HEK293 (cell line): ENCODE results near the gene CCDC38.

Experiments
- HOXC10 ChIP-seq: sonication (generic); formaldehyde crosslinking; IDR thresholded peaks from 2 replicates; pipeline ENCODE4 v1.8.1; 2023; ENCODE audit warnings: mild to moderate bottlenecking, missing genetic modification reagents
- SP7 ChIP-seq: fragments of 450-650 bp; formaldehyde crosslinking; IDR thresholded peaks from 2 replicates; pipeline ENCODE4 v1.5.1; 2016; ENCODE audit warnings: missing biosample characterization, missing genetic modification characterization
- YY2 ChIP-seq: fragments of 450-650 bp; formaldehyde crosslinking; IDR thresholded peaks from 2 replicates; pipeline ENCODE4 v1.5.1; 2016; ENCODE audit warnings: missing biosample characterization, missing genetic modification characterization
- ZFP3 ChIP-seq: fragments of 450-650 bp; formaldehyde crosslinking; IDR thresholded peaks from 2 replicates; pipeline ENCODE4 v1.5.1; 2016; ENCODE audit warnings: low read depth, missing biosample characterization, missing genetic modification characterization
- ZFP37 ChIP-seq: fragments of 450-650 bp; formaldehyde crosslinking; IDR thresholded peaks from 2 replicates; pipeline ENCODE4 v1.5.1; 2016; ENCODE audit warnings: missing biosample characterization, missing genetic modification characterization
- ZNF133 ChIP-seq: fragments of 450-650 bp; formaldehyde crosslinking; IDR thresholded peaks from 2 replicates; pipeline ENCODE4 v1.5.1; 2016; ENCODE audit warnings: missing biosample characterization, missing genetic modification characterization
- ZNF146 ChIP-seq: fragments of 450-650 bp; formaldehyde crosslinking; IDR thresholded peaks from 2 replicates; pipeline ENCODE4 v1.5.1; 2016; ENCODE audit warnings: missing biosample characterization, missing genetic modification characterization
- ZNF16 ChIP-seq: fragments of 450-650 bp; formaldehyde crosslinking; IDR thresholded peaks from 2 replicates; pipeline ENCODE4 v1.5.1; 2016; ENCODE audit warnings: low read depth, missing biosample characterization, missing genetic modification characterization
- ZNF169 ChIP-seq: fragments of 450-650 bp; formaldehyde crosslinking; IDR thresholded peaks from 2 replicates; pipeline ENCODE4 v1.5.1; 2016; ENCODE audit warnings: missing biosample characterization, missing genetic modification characterization
- ZNF248 ChIP-seq: fragments of 450-650 bp; formaldehyde crosslinking; IDR thresholded peaks from 2 replicates; pipeline ENCODE4 v1.5.1; 2017; ENCODE audit warnings: missing biosample characterization, missing genetic modification characterization
- ZNF426 ChIP-seq: fragments of 450-650 bp; formaldehyde crosslinking; IDR thresholded peaks from 2 replicates; pipeline ENCODE4 v1.5.1; 2017; ENCODE audit warnings: missing biosample characterization, missing genetic modification characterization, mild to moderate bottlenecking, inconsistent platforms, moderate library complexity
- ZNF473 ChIP-seq: fragments of 450-650 bp; formaldehyde crosslinking; IDR thresholded peaks from 2 replicates; pipeline ENCODE4 v1.5.1; 2017; ENCODE audit warnings: missing biosample characterization, missing genetic modification characterization
- ZNF48 ChIP-seq: fragments of 450-650 bp; formaldehyde crosslinking; IDR thresholded peaks from 2 replicates; pipeline ENCODE4 v1.5.1; 2016; ENCODE audit warnings: missing biosample characterization, missing genetic modification characterization
- ZNF514 ChIP-seq: fragments of 450-650 bp; formaldehyde crosslinking; IDR thresholded peaks from 2 replicates; pipeline ENCODE4 v1.5.1; 2016; ENCODE audit warnings: missing biosample characterization, missing genetic modification characterization
- ZNF529 ChIP-seq: fragments of 450-650 bp; formaldehyde crosslinking; IDR thresholded peaks from 2 replicates; pipeline ENCODE4 v1.5.1; 2017; ENCODE audit warnings: missing genetic modification characterization, missing biosample characterization; ENCODE audit not compliant: insufficient replicate concordance
- ZNF530 ChIP-seq: fragments of 450-650 bp; formaldehyde crosslinking; IDR thresholded peaks from 2 replicates; pipeline ENCODE4 v1.5.1; 2016; ENCODE audit warnings: low read depth, missing biosample characterization, missing genetic modification characterization
- ZNF610 ChIP-seq: fragments of 450-650 bp; formaldehyde crosslinking; IDR thresholded peaks from 2 replicates; pipeline ENCODE4 v1.5.1; 2016; ENCODE audit warnings: missing biosample characterization, missing genetic modification characterization, borderline replicate concordance
- ZNF707 ChIP-seq: fragments of 450-650 bp; formaldehyde crosslinking; IDR thresholded peaks from 2 replicates; pipeline ENCODE4 v1.5.1; 2016; ENCODE audit warnings: missing biosample characterization, missing genetic modification characterization
- ZSCAN16 ChIP-seq: fragments of 450-650 bp; formaldehyde crosslinking; IDR thresholded peaks from 2 replicates; pipeline ENCODE4 v1.5.1; 2016; ENCODE audit warnings: missing biosample characterization, missing genetic modification characterization
- ZSCAN30 ChIP-seq: fragments of 450-650 bp; IDR thresholded peaks from 2 replicates; pipeline ENCODE4 v1.5.1; 2018; ENCODE audit warnings: missing biosample characterization, mild to moderate bottlenecking, missing genetic modification characterization, moderate library complexity
- TF ChIP-seq, protein P1 (sequence below): fragments of 450-650 bp; formaldehyde crosslinking; IDR thresholded peaks from 2 replicates; pipeline ENCODE4 v1.5.1; 2017; ENCODE audit warnings: missing biosample characterization, missing genetic modification characterization
- TF ChIP-seq, protein P2 (sequence below): fragments of 450-650 bp; IDR thresholded peaks from 2 replicates; pipeline ENCODE4 v1.5.1; 2018; ENCODE audit warnings: missing biosample characterization, missing genetic modification characterization
- TF ChIP-seq, protein P3 (sequence below): fragments of 450-650 bp; formaldehyde crosslinking; IDR thresholded peaks from 2 replicates; pipeline ENCODE4 v1.5.1; 2016; ENCODE audit warnings: missing biosample characterization, missing genetic modification characterization
- TF ChIP-seq, protein P4 (sequence below): fragments of 450-650 bp; formaldehyde crosslinking; IDR thresholded peaks from 2 replicates; pipeline ENCODE4 v1.5.1; 2016; ENCODE audit warnings: missing biosample characterization, missing genetic modification characterization
- TF ChIP-seq, protein P5 (sequence below): fragments of 450-650 bp; formaldehyde crosslinking; IDR thresholded peaks from 2 replicates; pipeline ENCODE4 v1.5.1; 2016; ENCODE audit warnings: missing biosample characterization, missing genetic modification characterization
- TF ChIP-seq, protein P6 (sequence below): IDR thresholded peaks from 2 replicates; pipeline ENCODE4 v1.6.1; 2011; ENCODE audit warnings: mild to moderate bottlenecking, low read depth, low read length, borderline replicate concordance
- TF ChIP-seq, protein P7 (sequence below): fragments of 450-650 bp; formaldehyde crosslinking; IDR thresholded peaks from 2 replicates; pipeline ENCODE4 v1.5.0; 2017; ENCODE audit warnings: missing biosample characterization, missing genetic modification characterization, borderline replicate concordance

CCDC38 gene

DNA sequence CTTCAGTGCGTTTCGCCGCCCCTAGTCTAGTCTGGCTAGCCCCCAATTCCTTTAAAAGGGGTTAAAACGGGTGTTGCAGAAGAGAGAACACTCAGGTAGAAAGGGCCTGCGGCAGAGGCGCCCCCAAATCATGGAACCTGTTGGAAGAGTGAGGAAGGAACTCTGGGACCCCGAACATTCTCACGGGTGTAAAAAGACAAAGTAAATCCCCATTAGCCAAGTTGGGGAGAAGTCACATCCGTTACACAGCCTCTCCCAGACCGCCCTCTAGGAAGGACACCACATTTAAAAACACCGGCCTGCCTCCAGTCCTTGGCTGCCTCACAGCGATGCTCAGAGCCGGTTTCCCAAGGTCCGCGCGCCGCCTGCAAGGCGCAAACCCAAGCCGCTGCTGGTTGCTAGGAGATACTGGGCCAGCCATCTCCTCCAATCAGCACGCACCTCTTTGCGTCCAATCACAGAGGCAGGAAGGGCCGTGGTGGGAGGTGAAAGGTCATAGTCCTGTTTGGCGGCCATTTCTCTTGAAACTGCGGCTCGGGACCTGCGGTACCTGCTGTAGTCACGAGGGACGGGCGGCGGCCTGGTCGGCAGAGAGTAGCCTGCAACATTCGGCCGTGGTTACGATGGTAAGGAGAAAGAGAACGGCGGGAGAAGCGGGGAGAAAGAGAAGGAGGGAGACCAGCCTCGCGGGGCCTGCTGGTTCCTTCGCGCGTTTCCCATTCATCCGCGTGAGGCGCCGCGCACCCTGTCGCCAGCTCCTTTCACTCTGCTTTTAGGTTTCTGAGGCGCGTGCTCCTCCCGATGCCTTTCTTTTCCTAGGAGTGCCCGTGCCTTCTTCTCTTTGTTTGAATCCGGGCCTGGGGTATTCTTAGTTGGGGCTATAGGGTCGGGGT is 83.7 kb downstream of the CCDC38 start, which contains the start of gene SNRPF (continued):
- TF ChIP-seq ZNF48 (tag by site-specific recombination) (no peak), YY2 (tag by site-specific recombination) (peak; percentile 96), ZNF610 (tag by site-specific recombination) (0 out of 2 replicates have a peak, but pooled peaks have one; percentile 33), ZNF530 (tag by site-specific recombination) (no peak), ZNF16 (tag by site-specific recombination) (no peak), ZSCAN30 (tag by site-specific recombination) (peak; percentile 19; the same call in 1 of the 2 replicates), ZNF133 (tag by site-specific recombination) (no peak), SP7 (peak; percentile 79), ZNF426 (tag by site-specific recombination) (no peak), ZFP37 (tag by site-specific recombination) (peak; percentile 93), ZSCAN16 (tag by site-specific recombination) (no peak), ZNF146 (tag by site-specific recombination) (no peak), ZNF248 (tag by site-specific recombination) (no peak), HOXC10 (no peak), ZFP3 (tag by site-specific recombination) (no peak), ZNF529 (no peak), ZNF707 (tag by site-specific recombination) (no peak), ZNF473 (tag by site-specific recombination) (no peak), ZNF514 (no peak), ZNF169 (tag by site-specific recombination) (no peak)
- TF ChIP-seq, protein P1, sequence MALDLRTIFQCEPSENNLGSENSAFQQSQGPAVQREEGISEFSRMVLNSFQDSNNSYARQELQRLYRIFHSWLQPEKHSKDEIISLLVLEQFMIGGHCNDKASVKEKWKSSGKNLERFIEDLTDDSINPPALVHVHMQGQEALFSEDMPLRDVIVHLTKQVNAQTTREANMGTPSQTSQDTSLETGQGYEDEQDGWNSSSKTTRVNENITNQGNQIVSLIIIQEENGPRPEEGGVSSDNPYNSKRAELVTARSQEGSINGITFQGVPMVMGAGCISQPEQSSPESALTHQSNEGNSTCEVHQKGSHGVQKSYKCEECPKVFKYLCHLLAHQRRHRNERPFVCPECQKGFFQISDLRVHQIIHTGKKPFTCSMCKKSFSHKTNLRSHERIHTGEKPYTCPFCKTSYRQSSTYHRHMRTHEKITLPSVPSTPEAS: no peak
- TF ChIP-seq, protein P2, sequence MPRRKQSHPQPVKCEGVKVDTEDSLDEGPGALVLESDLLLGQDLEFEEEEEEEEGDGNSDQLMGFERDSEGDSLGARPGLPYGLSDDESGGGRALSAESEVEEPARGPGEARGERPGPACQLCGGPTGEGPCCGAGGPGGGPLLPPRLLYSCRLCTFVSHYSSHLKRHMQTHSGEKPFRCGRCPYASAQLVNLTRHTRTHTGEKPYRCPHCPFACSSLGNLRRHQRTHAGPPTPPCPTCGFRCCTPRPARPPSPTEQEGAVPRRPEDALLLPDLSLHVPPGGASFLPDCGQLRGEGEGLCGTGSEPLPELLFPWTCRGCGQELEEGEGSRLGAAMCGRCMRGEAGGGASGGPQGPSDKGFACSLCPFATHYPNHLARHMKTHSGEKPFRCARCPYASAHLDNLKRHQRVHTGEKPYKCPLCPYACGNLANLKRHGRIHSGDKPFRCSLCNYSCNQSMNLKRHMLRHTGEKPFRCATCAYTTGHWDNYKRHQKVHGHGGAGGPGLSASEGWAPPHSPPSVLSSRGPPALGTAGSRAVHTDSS: no peak
- TF ChIP-seq, protein P3, sequence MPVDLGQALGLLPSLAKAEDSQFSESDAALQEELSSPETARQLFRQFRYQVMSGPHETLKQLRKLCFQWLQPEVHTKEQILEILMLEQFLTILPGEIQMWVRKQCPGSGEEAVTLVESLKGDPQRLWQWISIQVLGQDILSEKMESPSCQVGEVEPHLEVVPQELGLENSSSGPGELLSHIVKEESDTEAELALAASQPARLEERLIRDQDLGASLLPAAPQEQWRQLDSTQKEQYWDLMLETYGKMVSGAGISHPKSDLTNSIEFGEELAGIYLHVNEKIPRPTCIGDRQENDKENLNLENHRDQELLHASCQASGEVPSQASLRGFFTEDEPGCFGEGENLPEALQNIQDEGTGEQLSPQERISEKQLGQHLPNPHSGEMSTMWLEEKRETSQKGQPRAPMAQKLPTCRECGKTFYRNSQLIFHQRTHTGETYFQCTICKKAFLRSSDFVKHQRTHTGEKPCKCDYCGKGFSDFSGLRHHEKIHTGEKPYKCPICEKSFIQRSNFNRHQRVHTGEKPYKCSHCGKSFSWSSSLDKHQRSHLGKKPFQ: no peak
- TF ChIP-seq, protein P4, sequence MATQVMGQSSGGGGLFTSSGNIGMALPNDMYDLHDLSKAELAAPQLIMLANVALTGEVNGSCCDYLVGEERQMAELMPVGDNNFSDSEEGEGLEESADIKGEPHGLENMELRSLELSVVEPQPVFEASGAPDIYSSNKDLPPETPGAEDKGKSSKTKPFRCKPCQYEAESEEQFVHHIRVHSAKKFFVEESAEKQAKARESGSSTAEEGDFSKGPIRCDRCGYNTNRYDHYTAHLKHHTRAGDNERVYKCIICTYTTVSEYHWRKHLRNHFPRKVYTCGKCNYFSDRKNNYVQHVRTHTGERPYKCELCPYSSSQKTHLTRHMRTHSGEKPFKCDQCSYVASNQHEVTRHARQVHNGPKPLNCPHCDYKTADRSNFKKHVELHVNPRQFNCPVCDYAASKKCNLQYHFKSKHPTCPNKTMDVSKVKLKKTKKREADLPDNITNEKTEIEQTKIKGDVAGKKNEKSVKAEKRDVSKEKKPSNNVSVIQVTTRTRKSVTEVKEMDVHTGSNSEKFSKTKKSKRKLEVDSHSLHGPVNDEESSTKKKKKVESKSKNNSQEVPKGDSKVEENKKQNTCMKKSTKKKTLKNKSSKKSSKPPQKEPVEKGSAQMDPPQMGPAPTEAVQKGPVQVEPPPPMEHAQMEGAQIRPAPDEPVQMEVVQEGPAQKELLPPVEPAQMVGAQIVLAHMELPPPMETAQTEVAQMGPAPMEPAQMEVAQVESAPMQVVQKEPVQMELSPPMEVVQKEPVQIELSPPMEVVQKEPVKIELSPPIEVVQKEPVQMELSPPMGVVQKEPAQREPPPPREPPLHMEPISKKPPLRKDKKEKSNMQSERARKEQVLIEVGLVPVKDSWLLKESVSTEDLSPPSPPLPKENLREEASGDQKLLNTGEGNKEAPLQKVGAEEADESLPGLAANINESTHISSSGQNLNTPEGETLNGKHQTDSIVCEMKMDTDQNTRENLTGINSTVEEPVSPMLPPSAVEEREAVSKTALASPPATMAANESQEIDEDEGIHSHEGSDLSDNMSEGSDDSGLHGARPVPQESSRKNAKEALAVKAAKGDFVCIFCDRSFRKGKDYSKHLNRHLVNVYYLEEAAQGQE (tag by site-specific recombination): no peak
- TF ChIP-seq, protein P5, sequence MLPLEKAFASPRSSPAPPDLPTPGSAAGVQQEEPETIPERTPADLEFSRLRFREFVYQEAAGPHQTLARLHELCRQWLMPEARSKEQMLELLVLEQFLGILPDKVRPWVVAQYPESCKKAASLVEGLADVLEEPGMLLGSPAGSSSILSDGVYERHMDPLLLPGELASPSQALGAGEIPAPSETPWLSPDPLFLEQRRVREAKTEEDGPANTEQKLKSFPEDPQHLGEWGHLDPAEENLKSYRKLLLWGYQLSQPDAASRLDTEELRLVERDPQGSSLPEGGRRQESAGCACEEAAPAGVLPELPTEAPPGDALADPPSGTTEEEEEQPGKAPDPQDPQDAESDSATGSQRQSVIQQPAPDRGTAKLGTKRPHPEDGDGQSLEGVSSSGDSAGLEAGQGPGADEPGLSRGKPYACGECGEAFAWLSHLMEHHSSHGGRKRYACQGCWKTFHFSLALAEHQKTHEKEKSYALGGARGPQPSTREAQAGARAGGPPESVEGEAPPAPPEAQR (tag by site-specific recombination): no peak
- TF ChIP-seq, protein P6, sequence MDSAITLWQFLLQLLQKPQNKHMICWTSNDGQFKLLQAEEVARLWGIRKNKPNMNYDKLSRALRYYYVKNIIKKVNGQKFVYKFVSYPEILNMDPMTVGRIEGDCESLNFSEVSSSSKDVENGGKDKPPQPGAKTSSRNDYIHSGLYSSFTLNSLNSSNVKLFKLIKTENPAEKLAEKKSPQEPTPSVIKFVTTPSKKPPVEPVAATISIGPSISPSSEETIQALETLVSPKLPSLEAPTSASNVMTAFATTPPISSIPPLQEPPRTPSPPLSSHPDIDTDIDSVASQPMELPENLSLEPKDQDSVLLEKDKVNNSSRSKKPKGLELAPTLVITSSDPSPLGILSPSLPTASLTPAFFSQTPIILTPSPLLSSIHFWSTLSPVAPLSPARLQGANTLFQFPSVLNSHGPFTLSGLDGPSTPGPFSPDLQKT: no peak
- TF ChIP-seq, protein P7, sequence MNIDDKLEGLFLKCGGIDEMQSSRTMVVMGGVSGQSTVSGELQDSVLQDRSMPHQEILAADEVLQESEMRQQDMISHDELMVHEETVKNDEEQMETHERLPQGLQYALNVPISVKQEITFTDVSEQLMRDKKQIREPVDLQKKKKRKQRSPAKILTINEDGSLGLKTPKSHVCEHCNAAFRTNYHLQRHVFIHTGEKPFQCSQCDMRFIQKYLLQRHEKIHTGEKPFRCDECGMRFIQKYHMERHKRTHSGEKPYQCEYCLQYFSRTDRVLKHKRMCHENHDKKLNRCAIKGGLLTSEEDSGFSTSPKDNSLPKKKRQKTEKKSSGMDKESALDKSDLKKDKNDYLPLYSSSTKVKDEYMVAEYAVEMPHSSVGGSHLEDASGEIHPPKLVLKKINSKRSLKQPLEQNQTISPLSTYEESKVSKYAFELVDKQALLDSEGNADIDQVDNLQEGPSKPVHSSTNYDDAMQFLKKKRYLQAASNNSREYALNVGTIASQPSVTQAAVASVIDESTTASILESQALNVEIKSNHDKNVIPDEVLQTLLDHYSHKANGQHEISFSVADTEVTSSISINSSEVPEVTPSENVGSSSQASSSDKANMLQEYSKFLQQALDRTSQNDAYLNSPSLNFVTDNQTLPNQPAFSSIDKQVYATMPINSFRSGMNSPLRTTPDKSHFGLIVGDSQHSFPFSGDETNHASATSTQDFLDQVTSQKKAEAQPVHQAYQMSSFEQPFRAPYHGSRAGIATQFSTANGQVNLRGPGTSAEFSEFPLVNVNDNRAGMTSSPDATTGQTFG: no peak
